Measurements from ENCODE around the gene DAB2.
"Not testable (repeated sequence)": the region's sequence is repeated elsewhere in the genome, so short reads cannot be mapped to it uniquely, and the experiment has no call there.

Gene DAB2

GRCh38 chr5:39417979-39418378 lies 6.8 kb downstream of the DAB2 start:
- no peak for DNase-seq

GRCh38 chr5:39415201-39415600 lies 9.6 kb downstream of the DAB2 start:
- DNase-seq, result no peak

GRCh38 chr5:39414426-39414825 lies 10.4 kb downstream of the DAB2 start:
- DNase-seq, result no peak

DNA sequence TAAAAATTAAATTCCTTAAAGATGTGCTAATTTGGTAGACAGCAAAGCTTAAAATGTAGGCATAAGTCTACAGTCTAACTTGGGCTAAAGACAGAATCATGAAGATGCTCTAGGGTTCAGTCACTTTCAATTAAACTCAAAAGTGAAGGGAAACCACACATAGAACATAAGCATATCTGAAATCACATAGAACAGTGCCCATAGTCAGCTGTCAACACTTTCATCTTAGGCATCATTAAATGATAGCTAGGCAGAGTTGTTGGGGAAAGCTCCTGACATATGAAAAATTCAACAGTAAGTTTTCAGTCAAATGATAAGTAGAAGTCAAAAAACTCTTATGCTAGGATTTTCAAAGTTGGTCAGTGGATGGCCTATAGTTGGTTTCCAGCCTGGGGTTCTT lies 11.0 kb downstream of the DAB2 start:
- no peak for DNase-seq

GRCh38 chr5:39412721-39413394 lies 11.9 kb downstream of the DAB2 start:
- peak; percentile 21 for DNase-seq

- DNase-seq, result peak; percentile 64
Measured at GRCh38 chr5:39411985-39412384, 12.8 kb downstream of the DAB2 start.

- DNase-seq, result peak; percentile 88
Measured at GRCh38 chr5:39411061-39411460, 13.7 kb downstream of the DAB2 start.

- DNase-seq, result no peak
Measured at GRCh38 chr5:39409033-39409432, 15.7 kb downstream of the DAB2 start.

GRCh38 chr5:39405083-39405843 lies 19.5 kb downstream of the DAB2 start:
- DNase-seq, result peak; percentile 63

DNA sequence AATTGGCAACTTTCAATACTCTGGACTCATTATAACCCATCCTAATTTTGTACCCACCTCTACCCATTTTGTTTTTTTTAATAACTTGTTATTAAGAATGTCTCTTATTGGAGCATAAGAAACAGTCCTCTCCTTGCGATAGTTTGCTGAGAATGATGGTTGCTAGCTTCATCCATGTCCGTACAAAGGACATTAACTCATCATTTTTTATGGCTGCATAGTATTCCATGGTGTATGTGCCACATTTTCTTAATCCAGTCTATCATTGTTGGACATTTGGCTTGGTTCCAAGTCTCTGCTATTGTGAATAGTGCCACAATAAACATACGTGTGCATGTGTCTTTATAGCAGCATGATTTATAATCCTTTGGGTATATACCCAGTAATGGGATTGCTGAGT lies 21.0 kb downstream of the DAB2 start:
- DNase-seq, result not testable (repeated sequence)

GRCh38 chr5:39402140-39402539 lies 22.6 kb downstream of the DAB2 start:
- DNase-seq, result peak; percentile 18

DNA sequence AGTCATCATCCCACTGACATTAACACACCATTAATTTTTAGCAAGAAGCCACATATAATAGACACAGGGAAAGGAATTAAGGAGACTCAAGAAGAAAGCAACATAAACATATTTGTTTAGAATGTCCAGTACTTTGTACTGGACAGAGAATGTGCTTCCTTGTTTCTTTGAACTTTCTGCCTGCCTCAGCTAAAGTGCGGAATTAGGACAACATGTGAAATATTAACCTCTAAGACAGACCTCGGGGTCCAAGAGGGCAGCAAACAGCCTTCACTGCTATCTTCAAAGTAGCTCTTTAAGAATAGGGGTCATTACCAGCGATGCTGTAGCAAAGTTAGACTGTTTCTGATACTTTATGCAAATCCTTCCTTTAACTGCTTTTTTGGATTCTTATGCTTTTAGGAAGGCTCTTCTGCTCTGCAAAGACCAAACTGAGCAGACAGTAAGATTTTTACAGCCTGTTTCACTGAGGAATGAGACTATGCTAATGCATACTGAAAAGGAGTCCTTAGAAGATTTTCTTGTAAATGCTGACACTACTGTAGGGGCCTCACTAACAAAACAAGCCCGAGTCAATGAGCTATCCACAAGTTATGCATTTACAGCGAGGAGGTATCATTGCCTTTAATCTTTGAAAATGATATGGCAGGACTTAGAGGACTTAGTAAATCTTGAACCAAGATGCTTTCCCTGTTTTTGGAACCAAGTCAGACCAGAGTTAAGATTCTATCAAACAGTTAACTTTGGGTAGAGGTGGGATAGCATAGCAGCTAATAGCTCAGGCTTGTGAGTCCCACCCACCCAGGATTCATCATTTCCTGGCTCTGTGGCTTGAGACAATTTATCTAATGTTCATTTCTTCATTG lies 23.8 kb downstream of the DAB2 start:
- DNase-seq, result peak; percentile 32

DNA sequence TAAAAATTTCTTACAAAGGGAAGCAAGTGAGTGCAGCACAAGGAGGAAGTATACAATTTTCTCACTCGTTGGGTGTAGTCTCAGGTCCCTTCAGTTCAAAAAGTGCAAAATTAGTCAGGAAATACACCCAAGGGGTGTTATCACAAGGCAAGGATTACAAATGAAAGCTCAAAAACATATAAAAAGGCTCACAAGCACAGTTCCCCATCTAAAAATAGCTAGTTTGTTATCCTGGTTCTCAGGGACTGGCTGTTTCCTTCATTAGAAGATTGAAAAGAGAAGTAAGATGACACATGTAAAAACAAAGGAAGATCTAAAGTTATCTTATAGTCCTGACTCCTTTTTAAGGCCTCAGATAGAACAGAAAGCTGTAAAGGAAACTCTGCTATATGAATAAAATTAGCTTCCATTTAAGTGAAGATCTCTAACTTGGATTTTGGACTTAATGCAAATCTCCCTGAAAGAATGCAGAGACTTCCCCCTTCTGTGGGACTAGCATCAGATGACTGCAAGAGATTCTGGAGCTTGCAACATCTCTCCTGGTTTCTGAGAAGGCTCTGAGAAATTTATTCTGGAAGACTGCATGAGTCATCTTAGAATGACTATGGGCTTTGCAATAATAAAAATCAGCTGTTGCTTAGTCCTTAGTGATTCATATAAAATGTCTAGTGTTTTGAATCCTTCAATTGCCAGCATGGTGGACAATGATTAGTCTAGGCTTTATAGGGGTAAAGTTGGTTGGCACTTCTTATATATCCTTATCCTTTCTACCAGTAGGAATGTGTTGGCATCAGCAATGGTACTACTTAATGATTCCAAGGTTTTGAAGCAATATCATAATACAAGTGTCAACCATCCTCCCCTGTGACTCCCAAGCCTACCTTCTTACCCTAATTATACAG lies 25.4 kb downstream of the DAB2 start:
- peak; percentile 99 for DNase-seq

GRCh38 chr5:39396843-39397242 lies 27.9 kb downstream of the DAB2 start:
- no peak for DNase-seq

DNA sequence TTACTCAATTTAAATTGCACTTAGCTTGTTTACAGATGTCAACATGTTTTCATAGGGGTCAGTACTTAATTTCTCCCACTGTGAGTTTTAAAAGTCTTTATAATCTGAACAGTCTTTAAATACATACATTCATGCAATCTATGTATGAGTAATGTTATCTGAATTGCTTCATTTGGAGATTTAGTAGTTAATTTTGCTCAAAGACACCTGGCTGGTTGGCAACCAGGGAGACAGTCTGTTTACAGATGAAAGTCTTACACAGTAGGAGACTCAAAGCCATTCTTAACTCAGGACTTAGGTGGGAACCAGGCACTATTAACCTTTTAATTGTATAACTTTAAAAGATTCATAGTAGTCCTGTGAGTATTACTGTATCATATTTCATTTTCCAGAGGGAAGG lies 29.3 kb downstream of the DAB2 start:
- no peak for DNase-seq

GRCh38 chr5:39394946-39395345 lies 29.8 kb downstream of the DAB2 start:
- DNase-seq, result peak; percentile 94

DNA sequence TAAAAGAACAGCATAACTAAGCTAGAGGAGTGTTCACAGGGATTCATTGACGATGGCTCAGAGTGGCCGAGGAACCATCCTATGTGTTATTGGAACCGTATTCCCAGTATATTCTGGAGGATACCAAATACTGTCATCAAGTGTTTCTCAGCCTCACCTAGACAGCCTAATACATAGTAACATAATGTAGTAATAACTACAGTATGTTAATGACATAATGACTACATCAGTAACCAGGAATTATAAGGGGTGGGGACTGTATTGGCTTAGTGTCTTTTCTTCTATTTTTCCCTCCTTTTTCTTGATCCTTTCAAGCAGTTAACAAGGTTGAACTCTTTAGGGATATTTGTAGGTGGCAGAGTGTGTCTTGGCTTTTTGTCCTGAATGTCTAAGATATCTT lies 33.8 kb downstream of the DAB2 start:
- no peak for DNase-seq

GRCh38 chr5:39387293-39387692 lies 37.5 kb downstream of the DAB2 start:
- no peak for DNase-seq

- no peak for DNase-seq
Measured at GRCh38 chr5:39384271-39384670, 40.5 kb downstream of the DAB2 start.

GRCh38 chr5:39381376-39381775 lies 43.4 kb downstream of the DAB2 start:
- DNase-seq, result no peak

GRCh38 chr5:39379693-39380092 lies 45.1 kb downstream of the DAB2 start:
- no peak for DNase-seq

GRCh38 chr5:39377613-39378012 lies 47.2 kb downstream of the DAB2 start:
- DNase-seq, result no peak
